K562 treated with DMSO at 1 percent for 12 hours (cell line): ENCODE data around the gene EIF5AL1. TPM values are rescaled to one million over a fixed set of nuclear protein-coding genes. Genes with fewer than 3 reads are reported as not detected.

Experiments
- total RNA-seq: library from RNA; unstranded; fragments of 300-600 nt; gene quantifications from 2 replicates; pipeline ENCODE4 v1.2.3, GENCODE V29; 2022; ENCODE audit not compliant: insufficient read depth

The EIF5AL1 gene
- 0.25 TPM in 1 of 2 replicates, not detected in the other for total RNA-seq

GRCh38 chr10:79511891-79512583, at the start of gene EIF5AL1:
Gene EIF5AL1, plus strand, starts transcription at chr10:79512533. Its CDS starts 117 bp downstream, at chr10:79512650.

DNA sequence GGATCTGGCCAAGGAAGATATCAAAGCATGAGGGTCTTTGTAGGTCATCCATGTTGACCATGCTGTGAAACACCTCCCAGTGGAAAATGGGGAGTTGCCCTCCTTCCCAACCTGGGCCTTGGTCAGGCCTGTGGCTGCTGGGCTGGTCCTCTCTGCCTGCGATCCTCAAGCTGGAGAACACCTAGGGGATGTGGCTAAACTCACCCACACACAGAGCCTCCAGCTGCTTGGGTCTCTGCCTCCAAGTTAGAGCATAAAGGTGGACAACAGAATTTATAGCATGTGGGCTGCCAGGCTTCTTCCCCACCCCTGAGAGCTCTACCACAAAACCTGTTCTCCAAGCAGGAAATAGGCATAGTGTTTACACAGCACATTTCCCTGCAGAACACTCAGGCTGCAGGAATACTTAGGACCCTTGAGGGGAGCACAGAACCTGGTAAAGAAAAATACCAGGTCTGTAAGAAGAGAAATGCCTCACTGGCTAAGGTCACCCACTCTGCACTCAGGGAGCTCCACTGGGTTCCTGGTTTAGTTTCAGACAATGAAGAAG, 47.9 kb downstream of the EIF5AL1 start, which contains the start of gene SFTPA2:
Gene SFTPA2 (minus strand): TSS at position 248 of the 550 bp plus-strand sequence. CDS start 924 bp downstream, outside the sequence.

Other genes with a start within 250 kb of the EIF5AL1 start
- 124 and 130 TPM in 2 replicates for gene PPIF, start 165.1 kb upstream of the EIF5AL1 start, total RNA-seq
- 11.3 and 27.0 TPM in 2 replicates for gene ZCCHC24, start 66.9 kb upstream of the EIF5AL1 start, total RNA-seq
- not detected in 2 replicates for gene SFTPA2, start 47.9 kb downstream of the EIF5AL1 start, total RNA-seq
- gene SFTPA1, start 98.4 kb downstream of the EIF5AL1 start, total RNA-seq, result not detected in 2 replicates
- 3.0 and 4.4 TPM in 2 replicates for gene NUTM2B, start 190.7 kb downstream of the EIF5AL1 start, total RNA-seq